Measurements from ENCODE around the gene RDM1.

Gene RDM1

GRCh38 chr17:35906191-35906925 is 24.2 kb downstream of the RDM1 start:
- TF ChIP-seq CTCF (IDR thresholded peaks at IDR 0.05) = no peak

GRCh38 chr17:35903451-35903850 is 27.1 kb downstream of the RDM1 start:
- TF ChIP-seq CTCF (IDR thresholded peaks at IDR 0.05) = no peak

- TF ChIP-seq CTCF (IDR thresholded peaks at IDR 0.05) = no peak
These were observed 28.9 kb downstream of the RDM1 start for GRCh38 chr17:35901631-35902175.

- TF ChIP-seq CTCF (IDR thresholded peaks at IDR 0.05) = no peak
These were observed 29.7 kb downstream of the RDM1 start for GRCh38 chr17:35900708-35901480.

- TF ChIP-seq CTCF (IDR thresholded peaks at IDR 0.05) = no peak
These were observed 30.3 kb downstream of the RDM1 start for GRCh38 chr17:35900280-35900679.

- no peak for TF ChIP-seq CTCF (IDR thresholded peaks at IDR 0.05)
These were observed 32.1 kb downstream of the RDM1 start for GRCh38 chr17:35898283-35899070.
